Kidney epithelial cell (primary cell): ENCODE data around the gene KCNMA1. TPM values are rescaled to one million over a fixed set of nuclear protein-coding genes. Genes with fewer than 3 reads are reported as not detected.

Experiments
- DNase-seq: peaks from one replicate; pipeline ENCODE4 v3.0.0-alpha.2; 2010; ENCODE audit warnings: low read depth
- H3K27me3 ChIP-seq: 2 replicates; pipeline ENCODE4 v1.6.0; 2011; ENCODE audit warnings: low read length; ENCODE audit not compliant: control insufficient read depth, insufficient read depth
- H3K36me3 ChIP-seq: 2 replicates; pipeline ENCODE4 v1.5.1; 2011; ENCODE audit warnings: low read length; ENCODE audit not compliant: control insufficient read depth, insufficient read depth
- H3K4me3 ChIP-seq: 2 replicates; pipeline ENCODE4 v1.5.1; 2011; ENCODE audit warnings: low read depth, mild to moderate bottlenecking, control low read depth, low read length
- total RNA-seq: library from RNA; depleted of rRNA; stranded (reverse); fragments of >200 nt; gene quantifications from 2 replicates; pipeline ENCODE4 v1.2.3, GENCODE V29; 2015
- TF ChIP-seq, protein P1 (sequence below): IDR thresholded peaks from 2 replicates; pipeline ENCODE4 v1.5.1; 2011; ENCODE audit warnings: mild to moderate bottlenecking, moderate library complexity, low read length, control low read depth, inconsistent platforms; ENCODE audit not compliant: insufficient read depth, poor library complexity, severe bottlenecking

Gene KCNMA1
- total RNA-seq, 1 donor from 2014 or later, result 18.9 TPM

DNA sequence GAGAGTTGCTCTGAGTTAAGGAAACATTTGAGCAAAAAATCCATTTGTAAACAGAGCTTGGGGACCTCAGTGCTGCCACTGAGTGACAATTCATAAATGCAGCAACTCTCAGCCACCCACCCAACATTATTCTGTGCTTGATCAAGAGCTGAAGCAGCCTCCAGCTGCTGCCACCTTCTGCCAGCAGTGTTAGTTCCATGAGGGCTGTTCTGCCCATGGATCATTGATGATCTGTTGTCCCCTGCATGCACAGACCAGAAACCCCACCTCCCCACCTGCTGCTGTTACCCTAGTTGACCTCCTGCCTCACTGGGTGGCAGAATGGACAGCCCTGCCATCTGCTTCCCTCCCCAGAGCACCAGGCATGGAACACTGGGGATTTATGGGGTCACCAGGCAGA is 305.4 kb downstream of the KCNMA1 start:
- TF ChIP-seq, protein P1, sequence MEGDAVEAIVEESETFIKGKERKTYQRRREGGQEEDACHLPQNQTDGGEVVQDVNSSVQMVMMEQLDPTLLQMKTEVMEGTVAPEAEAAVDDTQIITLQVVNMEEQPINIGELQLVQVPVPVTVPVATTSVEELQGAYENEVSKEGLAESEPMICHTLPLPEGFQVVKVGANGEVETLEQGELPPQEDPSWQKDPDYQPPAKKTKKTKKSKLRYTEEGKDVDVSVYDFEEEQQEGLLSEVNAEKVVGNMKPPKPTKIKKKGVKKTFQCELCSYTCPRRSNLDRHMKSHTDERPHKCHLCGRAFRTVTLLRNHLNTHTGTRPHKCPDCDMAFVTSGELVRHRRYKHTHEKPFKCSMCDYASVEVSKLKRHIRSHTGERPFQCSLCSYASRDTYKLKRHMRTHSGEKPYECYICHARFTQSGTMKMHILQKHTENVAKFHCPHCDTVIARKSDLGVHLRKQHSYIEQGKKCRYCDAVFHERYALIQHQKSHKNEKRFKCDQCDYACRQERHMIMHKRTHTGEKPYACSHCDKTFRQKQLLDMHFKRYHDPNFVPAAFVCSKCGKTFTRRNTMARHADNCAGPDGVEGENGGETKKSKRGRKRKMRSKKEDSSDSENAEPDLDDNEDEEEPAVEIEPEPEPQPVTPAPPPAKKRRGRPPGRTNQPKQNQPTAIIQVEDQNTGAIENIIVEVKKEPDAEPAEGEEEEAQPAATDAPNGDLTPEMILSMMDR, result no peak
- DNase-seq, result no peak
- no peaks in the 10 kb centered on the region for H3K36me3 ChIP-seq
- H3K4me3 ChIP-seq, result no peak overlapping the region
- no peaks in the 10 kb centered on the region for H3K27me3 ChIP-seq

DNA sequence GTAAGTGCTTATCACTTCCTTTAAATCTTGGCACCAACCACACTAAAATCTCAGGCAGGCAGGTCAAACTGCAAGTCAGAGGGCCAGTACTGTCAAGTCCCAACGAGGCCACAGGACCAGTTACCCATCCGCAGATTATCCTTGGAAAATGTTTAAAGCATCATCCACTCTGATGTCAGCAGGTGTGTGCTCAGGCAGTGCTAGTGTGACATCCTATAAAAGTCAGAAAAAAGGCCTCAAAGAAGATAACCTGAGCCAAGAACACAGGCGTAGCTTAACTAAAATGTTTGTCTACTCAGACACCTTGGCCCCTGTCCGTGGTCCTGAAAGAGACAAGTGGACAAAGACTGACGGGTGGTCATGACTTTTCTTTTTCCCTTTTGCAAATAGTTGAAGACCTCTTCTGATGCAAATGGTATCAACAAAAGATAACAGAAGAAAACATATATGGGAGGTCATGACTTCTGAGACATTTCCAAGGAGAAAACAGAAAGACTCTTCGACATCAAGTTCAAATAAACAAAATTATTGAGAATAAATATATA is 309.3 kb downstream of the KCNMA1 start:
- no peaks in the 10 kb centered on the region for H3K36me3 ChIP-seq
- TF ChIP-seq, protein P1, result no peak
- no peak overlapping the region for H3K4me3 ChIP-seq
- DNase-seq, result no peak
- H3K27me3 ChIP-seq, result no peaks in the 10 kb centered on the region

DNA sequence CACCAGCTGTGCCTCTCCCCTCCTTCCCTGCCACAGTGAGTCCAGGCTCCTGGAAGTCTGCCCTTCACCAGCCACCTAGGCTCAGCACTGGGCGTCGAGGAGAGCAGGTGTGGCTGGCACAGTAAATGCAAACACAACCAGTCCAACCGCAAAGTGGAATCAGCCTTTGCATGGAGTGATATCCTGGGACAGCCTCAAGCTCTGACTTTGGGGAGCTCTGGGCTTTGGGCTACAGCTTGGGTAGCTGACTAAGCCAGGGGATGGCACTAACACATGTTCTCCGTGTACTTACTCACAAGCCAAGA is 312.4 kb downstream of the KCNMA1 start:
- Histone ChIP-seq H3K36me3 (no peaks in the 10 kb centered on the region), H3K4me3 (no peak overlapping the region), H3K27me3 (no peaks in the 10 kb centered on the region)
- no peak for DNase-seq
- TF ChIP-seq, protein P1, result no peak

DNA sequence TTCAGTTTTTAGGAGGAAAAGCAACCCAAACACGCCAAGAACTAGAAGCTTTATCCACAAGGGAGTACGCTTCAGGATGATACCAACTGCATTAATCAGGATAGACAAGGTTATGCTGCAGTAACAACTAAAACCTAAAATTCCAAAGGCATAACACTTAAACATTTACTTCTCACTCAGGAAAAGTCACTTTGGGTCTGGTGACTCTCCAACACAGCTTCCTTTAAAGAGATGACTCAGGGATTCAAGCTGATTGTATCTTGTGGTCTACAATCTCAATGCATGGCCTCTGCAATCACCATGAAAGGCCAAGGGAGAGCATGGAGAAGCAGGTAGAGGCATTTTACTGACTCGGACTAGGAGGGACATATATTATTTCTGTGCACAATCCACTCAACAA is 315.8 kb downstream of the KCNMA1 start:
- Histone ChIP-seq H3K36me3 (peaks cover 1% of the 10 kb centered on the region), H3K4me3 (no peak overlapping the region), H3K27me3 (no peaks in the 10 kb centered on the region)
- TF ChIP-seq, protein P1, result no peak
- no peak for DNase-seq

DNA sequence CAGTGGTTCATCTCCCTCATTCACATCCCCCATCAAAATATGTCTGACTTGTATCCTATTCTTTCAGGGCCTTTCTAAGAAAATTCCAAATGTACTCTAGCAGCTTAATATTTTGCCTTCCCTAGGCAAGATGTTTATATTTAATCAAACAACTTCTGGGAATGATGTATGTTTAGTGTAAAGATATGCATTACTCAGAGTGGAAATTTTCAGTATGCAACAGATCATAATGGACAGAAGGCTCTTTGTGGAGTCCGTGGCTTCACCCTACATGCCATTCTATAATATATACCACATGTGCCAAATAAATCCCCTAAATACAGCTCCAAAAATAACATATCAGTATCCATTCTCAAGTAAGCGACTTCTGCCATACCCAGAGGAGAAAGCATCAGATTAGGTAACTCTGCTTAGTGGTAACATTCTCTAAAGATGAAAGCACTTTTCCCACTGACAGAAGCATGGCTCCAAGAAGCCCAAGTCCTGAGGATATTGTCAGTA is 316.6 kb downstream of the KCNMA1 start:
- Histone ChIP-seq H3K27me3 (no peaks in the 10 kb centered on the region), H3K36me3 (peaks cover 1% of the 10 kb centered on the region), H3K4me3 (no peak overlapping the region)
- DNase-seq, result no peak
- TF ChIP-seq, protein P1, result no peak

DNA sequence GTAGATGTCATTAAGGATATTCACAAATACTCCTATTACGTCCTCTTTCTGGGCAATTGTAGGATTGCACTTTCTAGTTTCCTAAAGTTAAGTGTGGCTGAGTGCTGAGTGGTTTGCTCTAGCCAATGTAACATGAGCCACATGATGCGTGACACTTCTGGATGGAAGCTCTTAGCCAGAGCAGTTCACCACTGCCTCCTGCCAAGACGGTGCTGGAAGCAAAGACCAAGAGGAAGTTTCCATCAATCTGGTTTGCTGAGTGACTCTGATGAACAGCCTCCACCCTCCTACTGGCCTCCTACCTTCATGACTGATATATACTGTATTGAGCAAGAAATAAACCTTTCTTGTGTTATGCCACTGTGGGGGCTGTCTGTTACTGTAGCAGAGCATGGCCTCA is 318.1 kb downstream of the KCNMA1 start:
- no peak for DNase-seq
- no peak overlapping the region for H3K4me3 ChIP-seq
- TF ChIP-seq, protein P1, result no peak
- H3K27me3 ChIP-seq, result no peaks in the 10 kb centered on the region
- peaks cover 1% of the 10 kb centered on the region for H3K36me3 ChIP-seq
